OCI-LY7 (cell line): ENCODE results near the gene SEMA5A.

ENCODE experiments used
- EZH2phosphoT487 ChIP-seq: fragments of 200-600 bp; sonication (generic); IDR thresholded peaks from 2 replicates; pipeline ENCODE4 v1.6.1; 2018; ENCODE audit warnings: low read depth, borderline replicate concordance, mild to moderate bottlenecking, mixed run types, antibody characterized with exemption, low read length, moderate library complexity, mixed read lengths
- TF ChIP-seq, protein P1 (sequence below): fragments of 200-600 bp; sonication (generic); conservative IDR thresholded peaks from 2 replicates; pipeline ENCODE4 v1.5.1; 2014; ENCODE audit warnings: mild to moderate bottlenecking, antibody characterized with exemption, low read length, moderate library complexity, mixed read lengths

DNA sequence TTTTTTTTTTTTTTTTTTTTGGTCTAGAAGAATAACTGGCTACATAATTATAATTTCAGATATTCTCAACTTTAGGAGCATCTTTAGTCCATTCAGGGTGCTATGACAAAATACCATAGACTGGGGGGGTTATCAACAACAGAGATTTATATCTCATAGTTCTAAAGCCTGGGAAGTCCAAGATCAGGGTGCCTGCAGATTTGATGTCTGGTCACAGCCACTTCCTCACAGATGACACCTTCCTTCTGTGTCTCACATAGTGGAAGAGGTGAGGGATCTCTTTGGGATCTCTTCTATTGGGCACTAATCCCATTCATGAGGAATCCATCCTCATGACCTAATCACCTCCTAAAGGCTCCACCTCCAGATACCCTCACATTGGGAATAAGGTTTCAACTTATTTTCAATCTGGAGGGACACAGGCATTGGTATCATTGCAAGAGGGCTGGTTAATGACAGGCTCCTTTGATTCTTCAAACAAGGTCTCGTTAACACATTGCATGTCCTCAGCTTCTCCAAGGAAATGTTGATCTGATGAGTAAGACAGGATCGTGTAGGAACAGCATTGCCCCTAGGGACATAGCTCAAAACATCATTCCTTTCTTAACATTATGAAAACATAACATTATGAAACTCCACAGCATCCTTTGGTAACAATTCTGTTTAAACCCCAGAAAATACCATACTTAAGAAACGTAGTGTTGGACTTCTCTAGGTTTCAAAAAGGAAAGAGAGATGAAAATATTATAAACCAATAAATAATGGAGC, 372.4 kb downstream of the SEMA5A start:
- TF ChIP-seq, protein P1, sequence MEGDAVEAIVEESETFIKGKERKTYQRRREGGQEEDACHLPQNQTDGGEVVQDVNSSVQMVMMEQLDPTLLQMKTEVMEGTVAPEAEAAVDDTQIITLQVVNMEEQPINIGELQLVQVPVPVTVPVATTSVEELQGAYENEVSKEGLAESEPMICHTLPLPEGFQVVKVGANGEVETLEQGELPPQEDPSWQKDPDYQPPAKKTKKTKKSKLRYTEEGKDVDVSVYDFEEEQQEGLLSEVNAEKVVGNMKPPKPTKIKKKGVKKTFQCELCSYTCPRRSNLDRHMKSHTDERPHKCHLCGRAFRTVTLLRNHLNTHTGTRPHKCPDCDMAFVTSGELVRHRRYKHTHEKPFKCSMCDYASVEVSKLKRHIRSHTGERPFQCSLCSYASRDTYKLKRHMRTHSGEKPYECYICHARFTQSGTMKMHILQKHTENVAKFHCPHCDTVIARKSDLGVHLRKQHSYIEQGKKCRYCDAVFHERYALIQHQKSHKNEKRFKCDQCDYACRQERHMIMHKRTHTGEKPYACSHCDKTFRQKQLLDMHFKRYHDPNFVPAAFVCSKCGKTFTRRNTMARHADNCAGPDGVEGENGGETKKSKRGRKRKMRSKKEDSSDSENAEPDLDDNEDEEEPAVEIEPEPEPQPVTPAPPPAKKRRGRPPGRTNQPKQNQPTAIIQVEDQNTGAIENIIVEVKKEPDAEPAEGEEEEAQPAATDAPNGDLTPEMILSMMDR, result no peak
- TF ChIP-seq EZH2phosphoT487, result no peak
